ENCODE measurements around the gene MEF2C. TPM values are rescaled to one million over a fixed set of nuclear protein-coding genes. Genes with fewer than 3 reads are reported as not detected.
A peak's percentile ranks its signal among the peaks of the same experiment; 100 is the strongest.

Gene MEF2C
- total RNA-seq: 1.9 and 2.6 TPM in 2 replicates
- long read RNA-seq, partial matches to known transcripts: 0 of 1 reads
- long read RNA-seq, other reads (novel, unspliced or antisense): 0 of 1 reads

DNA sequence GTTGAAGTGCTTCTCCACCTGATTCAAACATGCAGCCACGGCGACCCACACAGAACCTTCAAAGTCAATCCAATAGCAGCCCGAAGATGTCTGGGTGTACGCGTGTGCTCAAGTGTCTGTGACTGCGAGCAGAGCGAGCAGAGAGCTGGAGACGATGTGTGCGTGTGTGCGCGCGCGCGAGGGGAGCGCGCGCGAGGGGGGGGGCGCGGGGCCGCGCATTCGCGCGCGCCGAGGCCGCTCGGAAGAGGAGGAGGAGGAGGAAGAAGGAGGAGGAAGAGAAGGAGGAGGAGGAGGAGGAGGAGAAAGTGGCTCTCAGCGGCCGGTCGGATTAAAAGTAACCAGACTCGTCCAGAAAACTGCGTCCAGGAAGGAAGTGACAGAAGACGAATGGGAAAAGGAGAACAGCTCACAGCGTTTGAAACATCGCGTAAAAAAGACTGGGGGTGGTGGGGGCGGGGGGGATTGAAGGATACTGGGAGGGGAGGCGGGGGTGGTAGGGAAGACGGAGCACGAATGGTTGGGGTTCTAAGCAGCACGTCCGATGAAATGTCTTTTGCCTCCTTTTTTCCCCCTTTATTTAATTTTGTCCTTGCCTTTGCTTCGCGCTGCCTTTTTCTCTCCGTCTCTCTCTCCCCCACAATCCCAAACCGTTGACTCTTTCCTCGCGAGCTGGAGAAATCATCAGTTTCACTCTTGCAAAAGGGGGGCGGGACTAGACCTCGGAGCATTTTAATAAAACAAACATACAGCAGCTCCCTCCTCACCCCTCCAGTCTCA, at the start of gene MEF2C:
Gene MEF2C, minus strand, starts transcription at position 126 of the 777 bp plus-strand sequence. CDS start 59,396 bp downstream, outside the sequence.
- H3K4me3 Mint-ChIP-seq (ENCODE audit: low read depth): peak within 1 kb of the TSS; percentile 89
- H3K36me3 Mint-ChIP-seq (ENCODE audit: insufficient read depth): no peaks in the 10 kb centered on the region
- peaks cover 4% of the 10 kb centered on the region for H3K4me1 Mint-ChIP-seq (ENCODE audit: low read depth)
- H3K27ac Mint-ChIP-seq: peak within 1 kb of the TSS; percentile 91
- peaks cover 33% of the 10 kb centered on the region for H3K27me3 Mint-ChIP-seq
- TF ChIP-seq, protein P1, sequence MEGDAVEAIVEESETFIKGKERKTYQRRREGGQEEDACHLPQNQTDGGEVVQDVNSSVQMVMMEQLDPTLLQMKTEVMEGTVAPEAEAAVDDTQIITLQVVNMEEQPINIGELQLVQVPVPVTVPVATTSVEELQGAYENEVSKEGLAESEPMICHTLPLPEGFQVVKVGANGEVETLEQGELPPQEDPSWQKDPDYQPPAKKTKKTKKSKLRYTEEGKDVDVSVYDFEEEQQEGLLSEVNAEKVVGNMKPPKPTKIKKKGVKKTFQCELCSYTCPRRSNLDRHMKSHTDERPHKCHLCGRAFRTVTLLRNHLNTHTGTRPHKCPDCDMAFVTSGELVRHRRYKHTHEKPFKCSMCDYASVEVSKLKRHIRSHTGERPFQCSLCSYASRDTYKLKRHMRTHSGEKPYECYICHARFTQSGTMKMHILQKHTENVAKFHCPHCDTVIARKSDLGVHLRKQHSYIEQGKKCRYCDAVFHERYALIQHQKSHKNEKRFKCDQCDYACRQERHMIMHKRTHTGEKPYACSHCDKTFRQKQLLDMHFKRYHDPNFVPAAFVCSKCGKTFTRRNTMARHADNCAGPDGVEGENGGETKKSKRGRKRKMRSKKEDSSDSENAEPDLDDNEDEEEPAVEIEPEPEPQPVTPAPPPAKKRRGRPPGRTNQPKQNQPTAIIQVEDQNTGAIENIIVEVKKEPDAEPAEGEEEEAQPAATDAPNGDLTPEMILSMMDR (IDR thresholded peaks at IDR 0.05; ENCODE audit: unreplicated experiment): no peak
- DNase-seq (ENCODE audit: low spot score, unreplicated experiment): peak; percentile 16
- H3K9me3 Mint-ChIP-seq (ENCODE audit: low read depth): no peaks in the 10 kb centered on the region

DNA sequence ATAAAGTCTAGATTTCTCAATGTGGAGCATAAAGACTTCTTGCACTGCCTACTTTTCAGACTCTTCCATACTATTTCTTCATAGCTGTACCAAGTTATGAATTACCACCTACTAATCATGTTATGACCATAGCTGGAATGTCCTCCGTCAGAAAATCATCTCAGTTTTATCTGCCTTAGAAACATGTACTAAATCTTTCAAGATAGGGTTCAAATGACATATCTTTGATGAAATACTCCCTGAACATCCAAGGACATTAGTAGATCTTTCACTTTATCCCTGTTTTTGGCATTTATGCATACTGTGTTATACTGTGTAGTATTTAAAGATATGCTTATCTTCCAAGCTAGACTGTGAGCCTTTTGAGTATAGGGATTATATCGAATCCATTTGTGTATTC, 49.6 kb upstream of the MEF2C start:
- Mint-ChIP-seq H3K4me3 (ENCODE audit: low read depth) (no peak overlapping the region), H3K27me3 (no peaks in the 10 kb centered on the region), H3K9me3 (ENCODE audit: low read depth) (no peaks in the 10 kb centered on the region), H3K36me3 (ENCODE audit: insufficient read depth) (no peaks in the 10 kb centered on the region), H3K4me1 (ENCODE audit: low read depth) (no peaks in the 10 kb centered on the region), H3K27ac (no peak overlapping the region)
- no peak for DNase-seq (ENCODE audit: low spot score, unreplicated experiment)
- TF ChIP-seq, protein P1 (IDR thresholded peaks at IDR 0.05; ENCODE audit: unreplicated experiment): no peak

DNA sequence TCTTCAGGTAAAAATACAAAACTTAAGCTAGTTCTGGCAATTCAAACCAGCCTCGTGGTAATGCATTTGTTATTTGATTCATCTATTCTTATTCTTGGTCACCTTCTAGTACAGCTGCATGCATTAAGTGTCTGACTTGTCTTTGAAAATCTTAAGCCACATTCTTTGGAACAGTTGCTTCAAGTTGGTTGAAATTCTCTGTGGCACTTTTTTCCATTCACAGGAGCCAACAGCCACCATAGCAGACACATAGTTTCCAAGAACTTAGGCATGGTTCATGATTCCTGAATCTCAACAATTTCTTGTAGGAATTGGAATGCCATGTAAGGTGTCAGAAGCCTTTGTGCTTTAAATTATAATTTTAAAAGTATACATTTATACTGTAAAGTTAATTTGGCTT, 47.4 kb upstream of the MEF2C start:
- H3K4me1 Mint-ChIP-seq (ENCODE audit: low read depth): peaks cover under 1% of the 10 kb centered on the region
- no peaks in the 10 kb centered on the region for H3K9me3 Mint-ChIP-seq (ENCODE audit: low read depth)
- no peaks in the 10 kb centered on the region for H3K27me3 Mint-ChIP-seq
- H3K27ac Mint-ChIP-seq: no peak overlapping the region
- DNase-seq (ENCODE audit: low spot score, unreplicated experiment): no peak
- H3K36me3 Mint-ChIP-seq (ENCODE audit: insufficient read depth): no peaks in the 10 kb centered on the region
- TF ChIP-seq, protein P1 (IDR thresholded peaks at IDR 0.05; ENCODE audit: unreplicated experiment): no peak
- H3K4me3 Mint-ChIP-seq (ENCODE audit: low read depth): no peak overlapping the region

DNA sequence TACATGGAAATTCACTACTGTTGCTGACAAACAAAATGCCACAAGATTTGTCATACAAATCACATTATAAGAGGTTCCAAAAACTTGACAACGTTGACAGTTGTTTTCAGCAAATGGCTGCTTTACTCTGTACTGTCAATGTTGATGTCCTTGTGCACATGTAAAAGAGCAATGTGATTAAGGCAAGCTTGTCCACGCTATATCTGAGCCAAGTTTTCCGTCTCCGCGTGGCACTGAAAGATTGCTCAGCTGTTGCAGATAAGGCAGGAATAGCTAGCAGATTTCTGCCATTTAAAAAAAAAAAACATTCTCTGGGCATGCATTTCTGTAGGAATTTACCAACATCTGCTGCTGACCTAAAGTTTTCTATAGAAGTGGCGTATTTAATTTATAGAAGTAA, 46.4 kb upstream of the MEF2C start:
- H3K27me3 Mint-ChIP-seq: no peaks in the 10 kb centered on the region
- H3K27ac Mint-ChIP-seq: no peak overlapping the region
- H3K36me3 Mint-ChIP-seq (ENCODE audit: insufficient read depth): no peaks in the 10 kb centered on the region
- H3K4me1 Mint-ChIP-seq (ENCODE audit: low read depth): peaks cover 5% of the 10 kb centered on the region
- no peak overlapping the region for H3K4me3 Mint-ChIP-seq (ENCODE audit: low read depth)
- H3K9me3 Mint-ChIP-seq (ENCODE audit: low read depth): no peaks in the 10 kb centered on the region
- TF ChIP-seq, protein P1 (IDR thresholded peaks at IDR 0.05; ENCODE audit: unreplicated experiment): no peak
- no peak for DNase-seq (ENCODE audit: low spot score, unreplicated experiment)

DNA sequence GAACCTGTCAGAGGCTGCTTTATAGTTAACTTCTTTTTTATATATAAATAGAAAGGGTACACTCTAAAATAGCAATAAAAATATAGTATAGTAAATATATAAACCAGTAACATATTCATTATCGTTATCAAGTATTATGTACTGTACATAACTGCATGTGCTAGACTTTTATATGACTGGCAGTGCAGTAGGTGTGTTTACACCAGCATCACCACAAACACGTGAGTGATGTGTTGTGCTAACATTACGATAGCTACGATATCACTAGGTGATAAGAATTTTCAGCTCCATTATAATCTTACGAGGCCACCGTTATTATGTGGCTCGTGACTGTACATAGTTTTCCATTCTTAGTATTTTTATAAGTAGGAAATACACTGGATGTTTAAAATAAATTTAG, 43.8 kb upstream of the MEF2C start:
- TF ChIP-seq, protein P1 (IDR thresholded peaks at IDR 0.05; ENCODE audit: unreplicated experiment): no peak
- DNase-seq (ENCODE audit: low spot score, unreplicated experiment): no peak
- no peaks in the 10 kb centered on the region for H3K36me3 Mint-ChIP-seq (ENCODE audit: insufficient read depth)
- H3K4me3 Mint-ChIP-seq (ENCODE audit: low read depth): no peak overlapping the region
- no peaks in the 10 kb centered on the region for H3K9me3 Mint-ChIP-seq (ENCODE audit: low read depth)
- no peak overlapping the region for H3K27ac Mint-ChIP-seq
- no peaks in the 10 kb centered on the region for H3K27me3 Mint-ChIP-seq
- peaks cover 7% of the 10 kb centered on the region for H3K4me1 Mint-ChIP-seq (ENCODE audit: low read depth)
